ENCODE data around the gene IGFBP3. TPM values are rescaled to one million over a fixed set of nuclear protein-coding genes. Genes with fewer than 3 reads are reported as not detected.

Gene IGFBP3
- polyA plus RNA-seq, 3 donors, result 38.1 to 347 (median 179) TPM

- H3K27ac ChIP-seq (ENCODE audit: low read depth, low read length), result no peak overlapping the region
- 61 to 88% (median 72%) methylated on average over 2 of the region's 2 CpGs for WGBS, 3 donors
Measured at GRCh38 chr7:45898222-45898621, 22.9 kb downstream of the IGFBP3 start.

DNA sequence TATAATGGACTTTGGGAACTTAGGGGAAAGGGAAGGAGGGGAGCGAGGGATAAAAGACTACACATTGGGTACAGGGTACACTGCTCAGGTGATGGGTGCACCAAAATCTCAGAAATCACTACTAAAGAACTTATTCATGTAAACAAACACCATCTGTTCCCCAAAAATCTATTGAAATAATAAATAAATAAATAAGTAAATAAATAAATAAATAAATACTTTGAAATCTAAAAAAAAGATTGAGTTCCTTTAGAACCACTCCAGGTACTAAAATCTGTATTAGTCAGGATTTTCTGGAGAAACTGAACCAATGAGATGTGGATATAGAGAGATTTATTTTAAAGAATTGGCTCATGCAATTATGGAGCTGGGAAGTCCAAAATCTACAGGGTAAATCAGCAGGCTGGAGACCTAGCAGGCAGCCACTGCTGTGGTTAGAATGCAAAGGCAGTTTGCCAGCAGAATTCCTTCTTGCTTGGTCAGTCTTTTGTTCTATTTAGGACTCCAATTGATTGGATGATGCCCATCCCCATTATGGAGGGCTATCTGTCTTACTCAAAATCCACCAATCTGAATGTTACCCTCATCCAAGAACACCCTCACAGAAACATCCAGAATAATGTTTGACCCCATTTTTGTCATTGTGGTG is 23.9 kb downstream of the IGFBP3 start:
- no peak overlapping the region for H3K27ac ChIP-seq (ENCODE audit: low read depth, low read length)
- WGBS, 3 donors, result 92 to 100% (median 95%) methylated on average over 1 of the region's 1 CpG

DNA sequence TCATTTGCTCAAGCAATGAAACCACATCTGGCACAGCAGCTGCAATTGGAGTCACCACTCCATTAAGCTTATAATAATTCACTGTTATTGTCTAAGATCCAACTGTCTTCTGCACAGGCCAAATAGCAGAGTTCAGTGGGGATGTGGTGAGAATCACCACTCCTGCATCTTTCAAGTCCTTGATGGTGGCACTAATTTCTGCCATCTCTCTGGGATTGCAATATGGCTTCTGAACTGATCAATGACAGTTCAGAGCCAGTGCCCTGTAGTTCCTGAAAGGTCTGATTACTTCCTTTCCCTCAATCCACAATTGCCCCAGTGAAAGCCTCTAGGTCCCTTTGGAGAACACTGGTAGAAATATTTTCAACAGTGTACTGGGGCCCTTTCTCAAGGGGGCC is 26.4 kb downstream of the IGFBP3 start:
- no peak overlapping the region for H3K27ac ChIP-seq (ENCODE audit: low read depth, low read length)

GRCh38 chr7:45893996-45894664 is 26.9 kb downstream of the IGFBP3 start:
- WGBS, 3 donors, result 78 to 82% (median 79%) methylated on average over 4 of the region's 4 CpGs
- no peak overlapping the region for H3K27ac ChIP-seq (ENCODE audit: low read depth, low read length)

DNA sequence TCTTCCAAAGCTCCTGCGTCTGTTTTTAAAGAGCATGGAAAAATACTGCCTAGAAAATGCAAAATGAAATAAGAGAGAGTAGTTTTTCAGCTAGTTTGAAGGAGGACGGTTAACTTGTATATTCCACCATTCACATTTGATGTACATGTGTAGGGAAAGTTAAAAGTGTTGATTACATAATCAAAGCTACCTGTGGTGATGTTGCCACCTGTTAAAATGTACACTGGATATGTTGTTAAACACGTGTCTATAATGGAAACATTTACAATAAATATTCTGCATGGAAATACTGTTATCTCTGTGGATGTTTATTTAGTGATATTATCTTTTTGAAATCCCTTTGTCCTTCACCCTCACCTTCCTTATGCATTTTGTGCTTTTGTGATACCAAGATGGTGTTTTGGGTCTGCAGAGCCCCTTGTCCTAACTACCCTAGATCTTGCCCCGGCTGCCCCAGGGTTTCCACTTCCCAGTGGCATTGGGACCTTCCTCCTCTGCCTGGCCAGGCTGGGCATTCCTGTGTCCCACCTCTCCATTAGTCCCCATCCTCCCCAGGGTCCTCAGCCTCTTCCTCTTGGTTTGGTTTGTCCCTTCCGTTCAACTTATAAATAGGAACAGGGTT is 27.6 kb downstream of the IGFBP3 start:
- H3K27ac ChIP-seq (ENCODE audit: low read depth, low read length), result no peak overlapping the region
- 69 to 74% (median 70%) methylated on average over 5 of the region's 5 CpGs for WGBS, 3 donors

DNA sequence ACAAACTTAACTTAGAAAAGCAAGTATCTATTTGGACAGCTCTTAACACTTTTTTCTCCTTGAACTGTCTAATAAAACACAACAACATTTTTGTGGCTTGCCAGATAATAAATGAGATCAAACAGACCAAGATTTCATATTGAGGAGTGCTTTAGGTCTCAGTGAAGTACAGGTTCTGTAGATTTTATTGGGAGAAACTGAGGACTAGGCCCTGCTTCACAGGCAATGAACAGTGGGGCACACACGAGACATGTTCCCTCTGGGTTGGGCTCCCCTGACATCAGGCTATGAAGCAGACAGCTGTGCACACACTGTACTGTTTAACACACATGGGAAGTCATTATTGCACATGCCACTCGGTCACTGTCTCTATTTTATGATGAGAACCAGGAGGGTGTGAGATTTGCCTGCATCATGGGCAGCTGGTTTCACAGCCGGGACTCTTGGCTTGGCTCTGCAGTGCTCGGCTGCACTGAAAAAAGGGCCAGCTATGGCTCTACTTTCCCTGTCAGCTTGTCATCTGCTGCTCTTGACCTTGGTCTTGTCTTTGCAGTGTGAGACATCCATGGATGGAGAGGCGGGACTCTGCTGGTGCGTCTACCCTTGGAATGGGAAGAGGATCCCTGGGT is 28.6 kb downstream of the IGFBP3 start:
- WGBS, 3 donors, result 83 to 84% (median 83%) methylated on average over 6 of the region's 6 CpGs
- H3K27ac ChIP-seq (ENCODE audit: low read depth, low read length), result no peak overlapping the region

DNA sequence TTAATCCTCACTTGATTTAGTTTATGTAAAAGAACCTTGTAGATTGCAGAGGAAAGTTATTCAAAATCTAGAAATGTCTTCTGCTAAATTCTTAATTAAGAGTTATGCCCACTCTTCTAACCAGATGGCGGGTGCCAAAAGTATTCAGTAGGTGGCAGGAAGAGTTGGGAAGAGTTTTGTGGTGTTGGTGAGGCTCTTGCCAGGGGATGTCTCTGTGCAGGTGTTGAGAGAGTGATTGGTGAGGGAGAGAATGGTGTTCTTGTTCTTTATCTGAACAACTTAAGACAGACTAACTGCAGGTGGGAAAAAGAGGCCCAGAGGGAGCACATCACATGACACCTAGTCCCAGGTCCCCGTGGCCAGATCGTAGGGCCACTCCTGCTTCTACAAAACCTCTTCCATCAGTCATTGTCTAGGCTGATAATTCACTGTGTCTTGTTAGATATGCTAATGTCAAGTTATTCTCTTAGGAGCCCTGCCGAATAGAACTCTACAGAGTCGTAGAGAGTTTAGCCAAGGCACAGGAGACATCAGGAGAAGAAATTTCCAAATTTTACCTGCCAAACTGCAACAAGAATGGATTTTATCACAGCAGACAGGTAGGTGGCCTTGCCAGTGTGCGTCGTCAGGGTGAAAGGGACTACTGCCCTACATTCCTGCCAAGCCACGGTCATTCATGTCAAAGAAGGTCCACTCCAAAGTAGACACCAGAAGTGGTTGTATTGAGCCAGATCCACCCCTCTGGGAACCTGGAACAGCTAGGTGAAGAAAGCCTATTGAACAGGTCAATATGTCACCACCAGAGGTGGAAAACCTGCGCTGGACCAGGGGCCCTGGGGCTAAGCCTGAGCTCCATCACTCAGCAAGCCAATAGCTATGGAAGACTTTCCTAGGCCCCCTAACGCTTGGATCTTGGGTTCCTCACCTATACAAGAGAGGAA is 29.3 kb downstream of the IGFBP3 start:
- H3K27ac ChIP-seq (ENCODE audit: low read depth, low read length), result no peak overlapping the region
- WGBS, 3 donors, result 77 to 84% (median 80%) methylated on average over 10 of the region's 10 CpGs

GRCh38 chr7:45890902-45891461 is 30.1 kb downstream of the IGFBP3 start:
- WGBS, 3 donors, result 29 to 39% (median 35%) methylated on average over 6 of the region's 6 CpGs
- H3K27ac ChIP-seq (ENCODE audit: low read depth, low read length), result no peak overlapping the region

- 85 to 88% (median 86%) methylated on average over 8 of the region's 8 CpGs for WGBS, 3 donors
- no peak overlapping the region for H3K27ac ChIP-seq (ENCODE audit: low read depth, low read length)
Measured at GRCh38 chr7:45890125-45890901, 30.8 kb downstream of the IGFBP3 start.

DNA sequence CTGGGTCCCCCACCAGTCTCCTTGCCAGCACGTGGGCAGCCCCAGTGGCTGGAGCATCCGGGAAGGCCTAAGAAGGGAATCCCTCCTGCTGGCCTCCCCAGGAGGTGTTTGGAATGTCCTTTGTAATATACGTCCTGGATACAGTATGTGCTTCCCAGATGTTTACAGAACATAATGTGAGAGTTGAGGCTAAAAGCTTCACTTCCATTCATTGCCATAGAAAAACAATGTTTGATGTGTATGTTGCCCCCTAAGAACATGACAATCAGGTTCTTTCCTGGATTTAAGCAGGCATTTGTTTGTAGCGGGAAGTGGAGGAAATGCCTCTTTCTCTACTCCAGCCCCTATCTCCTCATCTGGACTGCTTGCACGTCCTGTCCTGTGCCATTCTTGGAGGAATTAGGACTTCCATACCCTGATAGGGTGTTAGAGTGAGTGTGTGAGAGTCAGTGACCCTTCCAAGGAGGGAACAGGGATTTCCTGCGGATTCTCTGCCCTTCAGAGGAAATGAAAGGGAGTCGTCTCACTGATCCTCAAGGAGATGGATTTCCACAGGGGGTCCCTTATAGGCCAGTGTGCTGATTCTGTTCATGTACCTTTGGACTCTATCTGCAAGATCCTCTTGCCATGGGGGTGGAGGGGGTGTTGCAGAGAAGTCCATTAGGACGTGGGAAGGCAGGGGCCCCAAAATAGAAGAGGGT is 31.6 kb downstream of the IGFBP3 start:
- WGBS, 3 donors, result 59 to 62% (median 61%) methylated on average over 8 of the region's 8 CpGs
- H3K27ac ChIP-seq (ENCODE audit: low read depth, low read length), result no peak overlapping the region

DNA sequence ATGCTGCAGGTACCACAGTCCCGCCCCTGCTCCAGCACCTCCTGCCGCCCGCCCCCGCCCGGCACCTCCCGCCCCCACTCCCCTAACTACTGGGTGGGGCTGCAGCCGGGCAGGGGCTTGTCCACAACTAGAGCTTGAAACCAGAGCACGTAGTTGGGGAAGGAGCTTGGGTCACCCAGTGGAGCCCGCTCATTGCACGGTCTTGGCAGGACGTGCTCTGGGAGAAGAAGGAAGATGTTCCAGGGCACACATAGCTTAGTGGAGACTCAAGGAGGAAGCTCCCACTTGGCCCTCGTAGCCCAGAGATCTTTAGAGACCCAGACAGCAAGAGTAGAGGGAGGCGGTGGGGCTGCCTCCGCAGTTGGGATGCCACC is 32.1 kb downstream of the IGFBP3 start:
- 12 to 15% (median 15%) methylated on average over 12 to 14 of the region's 14 CpGs for WGBS, 3 donors
- no peak overlapping the region for H3K27ac ChIP-seq (ENCODE audit: low read depth, low read length)

DNA sequence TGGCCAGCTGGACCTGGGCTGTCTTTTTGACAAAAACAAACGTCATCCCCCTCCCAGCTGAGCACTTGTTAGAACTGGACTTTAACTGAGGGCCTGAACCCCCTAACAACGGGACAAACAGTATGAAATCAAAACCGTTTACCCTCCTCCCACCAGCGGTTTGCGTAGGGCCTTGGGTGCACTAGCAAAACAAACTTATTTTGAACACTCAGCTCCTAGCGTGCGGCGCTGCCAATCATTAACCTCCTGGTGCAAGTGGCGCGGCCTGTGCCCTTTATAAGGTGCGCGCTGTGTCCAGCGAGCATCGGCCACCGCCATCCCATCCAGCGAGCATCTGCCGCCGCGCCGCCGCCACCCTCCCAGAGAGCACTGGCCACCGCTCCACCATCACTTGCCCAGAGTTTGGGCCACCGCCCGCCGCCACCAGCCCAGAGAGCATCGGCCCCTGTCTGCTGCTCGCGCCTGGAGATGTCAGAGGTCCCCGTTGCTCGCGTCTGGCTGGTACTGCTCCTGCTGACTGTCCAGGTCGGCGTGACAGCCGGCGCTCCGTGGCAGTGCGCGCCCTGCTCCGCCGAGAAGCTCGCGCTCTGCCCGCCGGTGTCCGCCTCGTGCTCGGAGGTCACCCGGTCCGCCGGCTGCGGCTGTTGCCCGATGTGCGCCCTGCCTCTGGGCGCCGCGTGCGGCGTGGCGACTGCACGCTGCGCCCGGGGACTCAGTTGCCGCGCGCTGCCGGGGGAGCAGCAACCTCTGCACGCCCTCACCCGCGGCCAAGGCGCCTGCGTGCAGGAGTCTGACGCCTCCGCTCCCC is 32.7 kb downstream of the IGFBP3 start, which contains the start of gene IGFBP1:
IGFBP1 (plus strand) TSS at position 304 of the 808 bp plus-strand sequence; CDS start at position 469, 165 bp downstream.
- no peak within 1 kb of the TSS for H3K27ac ChIP-seq (ENCODE audit: low read depth, low read length)
- WGBS, 3 donors, result 3 to 7% (median 5%) methylated on average over 60 to 73 of the region's 73 CpGs

DNA sequence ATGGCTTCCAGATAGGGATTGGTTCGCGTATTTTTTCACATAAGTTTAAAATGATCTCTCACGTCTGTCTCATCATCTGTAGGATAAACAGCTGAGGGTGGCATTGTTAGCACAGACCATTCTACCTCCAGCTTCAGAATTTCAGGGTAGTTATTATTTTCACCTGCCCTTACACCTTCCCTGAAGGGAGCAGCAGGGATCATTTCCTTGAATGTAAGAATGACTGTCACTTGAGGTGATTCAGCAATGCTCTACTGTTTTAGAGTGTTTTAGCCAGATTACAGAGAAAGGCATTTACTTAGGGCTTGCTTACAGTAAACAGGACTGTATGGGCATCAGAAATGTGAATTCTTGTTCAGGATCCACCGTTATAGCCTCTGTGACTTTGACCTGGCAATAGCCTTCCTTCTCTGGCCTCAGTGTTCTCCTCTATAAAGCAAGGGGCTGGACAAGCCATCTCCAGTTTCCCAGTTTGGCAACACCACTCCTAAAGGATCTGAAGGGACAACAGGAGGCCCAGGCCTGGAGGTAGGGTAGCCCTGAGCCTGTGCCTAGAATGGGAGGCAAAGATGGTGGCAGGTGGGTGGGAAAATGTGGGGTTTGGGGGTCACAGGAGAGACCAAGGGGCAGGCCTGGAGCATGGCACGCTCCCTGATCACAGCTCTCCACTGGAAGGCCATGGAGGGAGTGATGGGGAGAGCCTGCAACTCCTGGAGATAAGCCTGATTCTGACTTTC is 34.0 kb downstream of the IGFBP3 start:
- no peak overlapping the region for H3K27ac ChIP-seq (ENCODE audit: low read depth, low read length)
- WGBS, 3 donors, result 95 to 96% (median 96%) methylated on average over 5 of the region's 5 CpGs

GRCh38 chr7:45885264-45885882 is 35.7 kb downstream of the IGFBP3 start:
- 46 to 66% (median 63%) methylated on average over 7 of the region's 7 CpGs for WGBS, 3 donors

GRCh38 chr7:45884136-45884535 is 36.9 kb downstream of the IGFBP3 start:
- H3K27ac ChIP-seq (ENCODE audit: low read depth, low read length), result no peak overlapping the region
- WGBS, 3 donors, result 78 to 92% (median 85%) methylated on average over 4 of the region's 4 CpGs

More at GRCh38 chr7:45885264-45885882, 35.7 kb downstream of the IGFBP3 start:
- H3K27ac ChIP-seq (ENCODE audit: low read depth, low read length), result no peak overlapping the region
